ENCODE data around the gene SPPL3. TPM values are rescaled to one million over a fixed set of nuclear protein-coding genes. Genes with fewer than 3 reads are reported as not detected.
A peak's percentile ranks its signal among the peaks of the same experiment; 100 is the strongest.
"Not testable (repeated sequence)": the region's sequence is repeated elsewhere in the genome, so short reads cannot be mapped to it uniquely, and the experiment has no call there.

SPPL3 gene, protein sequence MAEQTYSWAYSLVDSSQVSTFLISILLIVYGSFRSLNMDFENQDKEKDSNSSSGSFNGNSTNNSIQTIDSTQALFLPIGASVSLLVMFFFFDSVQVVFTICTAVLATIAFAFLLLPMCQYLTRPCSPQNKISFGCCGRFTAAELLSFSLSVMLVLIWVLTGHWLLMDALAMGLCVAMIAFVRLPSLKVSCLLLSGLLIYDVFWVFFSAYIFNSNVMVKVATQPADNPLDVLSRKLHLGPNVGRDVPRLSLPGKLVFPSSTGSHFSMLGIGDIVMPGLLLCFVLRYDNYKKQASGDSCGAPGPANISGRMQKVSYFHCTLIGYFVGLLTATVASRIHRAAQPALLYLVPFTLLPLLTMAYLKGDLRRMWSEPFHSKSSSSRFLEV
- 10 to 100 TPM; 43.5 to 45.7 TPM for total RNA-seq

GRCh38 chr12:120904197-120904773, at the start of gene SPPL3:
Gene SPPL3 (minus strand): TSS chr12:120904358. CDS start chr12:120903867, 491 bp downstream.
- peak; percentile 95 for DNase-seq
- peaks cover 31% of the 10 kb centered on the region for H3K4me1 Mint-ChIP-seq (ENCODE audit: low read depth)
- peak within 1 kb of the TSS; percentile 96 for H3K27ac Mint-ChIP-seq
- H3K27me3 Mint-ChIP-seq (ENCODE audit: low read depth), result no peaks in the 10 kb centered on the region
- no peaks in the 10 kb centered on the region for H3K9me3 Mint-ChIP-seq
- peaks cover 1 to 11% of the 10 kb centered on the region in 2 donors for H3K36me3 Mint-ChIP-seq (ENCODE audit: insufficient read depth in 2 of 2)
- H3K4me3 Mint-ChIP-seq, result peak within 1 kb of the TSS; percentile 95 to 100
- peak; percentile 85 for ATAC-seq (replicated peaks in 1 of 2)

DNA sequence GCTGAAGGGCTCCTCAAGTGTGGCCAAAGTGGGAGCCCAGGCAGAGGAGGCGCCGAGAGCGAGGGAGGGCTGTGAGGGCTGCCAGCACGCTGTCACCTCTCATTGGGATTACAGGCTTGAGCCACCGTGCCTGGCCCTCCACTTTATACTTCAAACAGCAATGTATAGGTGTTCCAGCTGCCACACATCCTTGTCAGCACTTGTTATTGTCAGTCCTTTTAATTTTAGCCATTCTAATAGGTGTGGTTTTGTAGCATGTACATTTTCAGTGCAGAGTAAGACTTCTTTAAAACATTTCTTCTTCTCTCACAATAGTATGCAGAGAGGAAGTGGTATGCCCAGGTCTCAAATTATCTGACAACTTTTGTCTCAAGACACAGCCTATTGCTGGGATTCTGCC, 46.6 kb upstream of the SPPL3 start:
- ATAC-seq (replicated peaks in 1 of 2) (no peak), DNase-seq (no peak)
- peaks cover 2% of the 10 kb centered on the region for H3K4me1 Mint-ChIP-seq (ENCODE audit: low read depth)
- no peak overlapping the region for H3K27ac Mint-ChIP-seq
- H3K9me3 Mint-ChIP-seq, result no peaks in the 10 kb centered on the region
- H3K4me3 Mint-ChIP-seq, result no peak overlapping the region
- H3K27me3 Mint-ChIP-seq (ENCODE audit: low read depth), result no peaks in the 10 kb centered on the region
- no peaks in the 10 kb centered on the region for H3K36me3 Mint-ChIP-seq (ENCODE audit: insufficient read depth in 2 of 2)

- H3K4me3 Mint-ChIP-seq; ATAC-seq (replicated peaks in 1 of 2); H3K9me3 Mint-ChIP-seq; DNase-seq; H3K27ac Mint-ChIP-seq; H3K36me3 Mint-ChIP-seq (ENCODE audit: insufficient read depth in 2 of 2); H3K4me1 Mint-ChIP-seq (ENCODE audit: low read depth); H3K27me3 Mint-ChIP-seq (ENCODE audit: low read depth): not testable (repeated sequence)
These were observed 46.2 kb upstream of the SPPL3 start for GRCh38 chr12:120950260-120950799.

- not testable (repeated sequence) for H3K27me3 Mint-ChIP-seq (ENCODE audit: low read depth); ATAC-seq (replicated peaks in 1 of 2); DNase-seq; H3K36me3 Mint-ChIP-seq (ENCODE audit: insufficient read depth in 2 of 2); H3K27ac Mint-ChIP-seq; H3K9me3 Mint-ChIP-seq
- Mint-ChIP-seq H3K4me3 (peak overlapping the region in 1 of 2 donors; percentile 20), H3K4me1 (ENCODE audit: low read depth) (peaks cover 14% of the 10 kb centered on the region)
These were observed 41.4 kb upstream of the SPPL3 start for GRCh38 chr12:120945516-120945915.

DNA sequence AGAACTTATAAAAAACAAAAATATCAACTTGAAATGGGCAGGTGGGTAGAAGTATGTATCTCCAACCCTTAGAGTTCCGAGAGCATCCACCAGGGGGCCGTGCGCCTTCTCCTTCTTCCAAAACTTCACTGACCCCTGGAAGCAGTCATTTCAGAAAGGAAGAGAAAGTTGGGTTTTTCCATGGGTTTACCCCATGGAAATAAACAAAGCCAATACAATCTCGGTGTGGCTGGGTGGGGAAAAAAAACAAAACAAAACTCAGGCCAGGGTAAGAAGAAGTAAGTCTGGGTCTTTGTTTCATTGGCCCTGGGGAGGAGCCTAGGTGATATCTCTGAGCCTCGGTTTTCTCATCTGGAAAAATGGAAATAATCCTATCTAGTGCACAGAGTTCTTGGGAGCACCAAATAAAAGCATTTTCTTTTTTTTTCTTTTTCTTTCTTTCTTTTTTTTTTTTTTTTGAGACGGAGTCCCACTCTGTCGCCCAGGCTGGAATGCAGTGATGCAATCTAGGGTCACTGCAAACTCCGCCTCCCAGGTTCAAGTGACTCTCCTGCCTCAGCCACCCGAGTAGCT, 40.6 kb upstream of the SPPL3 start:
- peaks cover 0 to 1% of the 10 kb centered on the region in 2 donors for H3K36me3 Mint-ChIP-seq (ENCODE audit: insufficient read depth in 2 of 2)
- H3K4me1 Mint-ChIP-seq (ENCODE audit: low read depth), result peaks cover 14% of the 10 kb centered on the region
- ATAC-seq (replicated peaks in 1 of 2), result peak; percentile 76 to 83
- DNase-seq, result peak; percentile 75 to 76
- H3K9me3 Mint-ChIP-seq, result no peaks in the 10 kb centered on the region
- H3K4me3 Mint-ChIP-seq, result peak overlapping the region; percentile 6 to 52
- no peak overlapping the region for H3K27ac Mint-ChIP-seq
- no peaks in the 10 kb centered on the region for H3K27me3 Mint-ChIP-seq (ENCODE audit: low read depth)

- no peak for DNase-seq
- no peak overlapping the region for H3K4me3 Mint-ChIP-seq
- peaks cover 6% of the 10 kb centered on the region for H3K27me3 Mint-ChIP-seq (ENCODE audit: low read depth)
- peaks cover 14% of the 10 kb centered on the region for H3K4me1 Mint-ChIP-seq (ENCODE audit: low read depth)
- ATAC-seq (replicated peaks in 1 of 2), result no peak
- H3K9me3 Mint-ChIP-seq, result no peaks in the 10 kb centered on the region
- no peak overlapping the region for H3K27ac Mint-ChIP-seq
- peaks cover 0 to 1% of the 10 kb centered on the region in 2 donors for H3K36me3 Mint-ChIP-seq (ENCODE audit: insufficient read depth in 2 of 2)
These were observed 39.3 kb upstream of the SPPL3 start for GRCh38 chr12:120943482-120943881.

- Mint-ChIP-seq H3K4me1 (ENCODE audit: low read depth) (peaks cover 14% of the 10 kb centered on the region), H3K36me3 (ENCODE audit: insufficient read depth in 2 of 2) (peaks cover 0 to 1% of the 10 kb centered on the region in 2 donors), H3K4me3 (no peak overlapping the region), H3K27me3 (ENCODE audit: low read depth) (peaks cover 14% of the 10 kb centered on the region), H3K9me3 (no peaks in the 10 kb centered on the region), H3K27ac (no peak overlapping the region)
- DNase-seq, result no peak
- ATAC-seq (replicated peaks in 1 of 2), result no peak
These were observed 37.8 kb upstream of the SPPL3 start for GRCh38 chr12:120941846-120942405.

DNA sequence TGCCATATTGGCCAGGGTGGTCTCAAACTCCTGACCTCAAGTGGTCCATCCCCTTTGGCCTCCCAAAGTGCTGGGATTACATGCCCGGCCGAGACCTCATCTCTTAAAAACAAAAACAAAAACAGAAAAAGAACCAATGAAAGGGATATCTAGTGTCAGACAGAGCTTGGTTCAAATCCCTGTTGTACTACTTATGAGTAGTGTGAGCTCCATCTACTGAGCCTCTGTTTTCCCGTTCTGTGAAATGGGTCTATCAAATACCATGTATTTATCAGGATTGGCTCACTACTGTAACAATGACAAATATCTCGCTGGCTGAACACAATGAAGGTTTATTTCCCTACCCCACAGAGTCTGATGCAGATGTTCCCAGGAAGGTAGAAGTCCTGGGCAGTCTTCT, 37.3 kb upstream of the SPPL3 start:
- H3K4me1 Mint-ChIP-seq (ENCODE audit: low read depth), result peaks cover 14% of the 10 kb centered on the region
- no peaks in the 10 kb centered on the region for H3K9me3 Mint-ChIP-seq
- DNase-seq (no peak), ATAC-seq (replicated peaks in 1 of 2) (no peak)
- H3K4me3 Mint-ChIP-seq, result no peak overlapping the region
- H3K27ac Mint-ChIP-seq, result no peak overlapping the region
- H3K36me3 Mint-ChIP-seq (ENCODE audit: insufficient read depth in 2 of 2), result peaks cover 0 to 1% of the 10 kb centered on the region in 2 donors
- H3K27me3 Mint-ChIP-seq (ENCODE audit: low read depth), result peaks cover 14% of the 10 kb centered on the region

DNA sequence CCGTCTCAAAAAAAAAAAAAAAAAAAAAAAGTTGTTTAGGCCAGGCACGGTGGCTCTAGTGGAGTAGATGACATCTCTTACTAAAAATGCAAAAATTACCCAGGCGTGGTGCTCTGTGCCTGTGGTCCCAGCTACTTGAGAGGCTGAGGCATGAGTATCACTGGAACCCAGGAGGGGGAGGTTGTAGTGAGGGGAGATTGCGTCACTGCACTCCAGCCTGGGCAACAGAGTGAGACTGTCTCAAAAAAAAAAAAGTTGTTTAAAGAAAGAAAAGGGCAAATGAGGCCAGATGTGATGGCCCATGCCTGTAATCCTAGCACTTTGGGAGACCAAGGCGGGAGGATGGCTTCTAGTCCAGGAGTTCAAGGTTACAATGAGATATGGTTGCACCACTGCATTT, 36.6 kb upstream of the SPPL3 start:
- no peak overlapping the region for H3K4me3 Mint-ChIP-seq
- DNase-seq (no peak), ATAC-seq (replicated peaks in 1 of 2) (no peak)
- no peak overlapping the region for H3K27ac Mint-ChIP-seq
- H3K27me3 Mint-ChIP-seq (ENCODE audit: low read depth), result peaks cover 14% of the 10 kb centered on the region
- peaks cover 0 to 1% of the 10 kb centered on the region in 2 donors for H3K36me3 Mint-ChIP-seq (ENCODE audit: insufficient read depth in 2 of 2)
- H3K9me3 Mint-ChIP-seq, result no peaks in the 10 kb centered on the region
- peaks cover 13% of the 10 kb centered on the region for H3K4me1 Mint-ChIP-seq (ENCODE audit: low read depth)

GRCh38 chr12:120940006-120940405, 35.8 kb upstream of the SPPL3 start:
- no peak overlapping the region for H3K27ac Mint-ChIP-seq
- ATAC-seq (replicated peaks in 1 of 2), result no peak
- peaks cover 6% of the 10 kb centered on the region for H3K4me1 Mint-ChIP-seq (ENCODE audit: low read depth)
- peaks cover 14% of the 10 kb centered on the region for H3K27me3 Mint-ChIP-seq (ENCODE audit: low read depth)
- no peaks in the 10 kb centered on the region for H3K9me3 Mint-ChIP-seq
- DNase-seq, result no peak
- H3K36me3 Mint-ChIP-seq (ENCODE audit: insufficient read depth in 2 of 2), result no peaks in the 10 kb centered on the region
- H3K4me3 Mint-ChIP-seq, result no peak overlapping the region

DNA sequence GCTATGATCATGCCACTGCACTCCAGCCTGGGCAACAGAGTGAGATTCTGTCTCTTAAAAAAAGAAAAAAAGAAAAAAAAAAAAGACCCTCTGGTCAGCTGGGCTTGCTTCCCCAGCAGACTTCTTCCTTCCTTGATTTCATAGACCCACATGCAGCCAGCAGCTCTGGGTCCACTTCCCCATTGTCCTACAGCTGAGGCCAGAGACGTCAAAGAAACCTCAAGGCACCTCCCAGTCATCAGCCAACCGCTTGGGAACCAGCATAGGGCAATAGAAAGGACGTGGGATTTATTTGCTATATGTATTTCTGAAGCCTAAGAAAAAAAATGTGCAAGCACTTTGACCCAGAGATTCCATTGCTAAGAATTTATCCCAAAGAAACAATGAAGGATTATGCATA, 35.4 kb upstream of the SPPL3 start:
- H3K27me3 Mint-ChIP-seq (ENCODE audit: low read depth), result peaks cover 14% of the 10 kb centered on the region
- ATAC-seq (replicated peaks in 1 of 2) (no peak), DNase-seq (no peak)
- no peaks in the 10 kb centered on the region for H3K36me3 Mint-ChIP-seq (ENCODE audit: insufficient read depth in 2 of 2)
- H3K9me3 Mint-ChIP-seq, result no peaks in the 10 kb centered on the region
- no peak overlapping the region for H3K27ac Mint-ChIP-seq
- H3K4me1 Mint-ChIP-seq (ENCODE audit: low read depth), result peaks cover 3% of the 10 kb centered on the region
- H3K4me3 Mint-ChIP-seq, result no peak overlapping the region

- H3K36me3 Mint-ChIP-seq (ENCODE audit: insufficient read depth in 2 of 2), result no peaks in the 10 kb centered on the region
- no peak for DNase-seq
- H3K27ac Mint-ChIP-seq, result no peak overlapping the region
- peaks cover 14% of the 10 kb centered on the region for H3K27me3 Mint-ChIP-seq (ENCODE audit: low read depth)
- no peak for ATAC-seq (replicated peaks in 1 of 2)
- H3K4me1 Mint-ChIP-seq (ENCODE audit: low read depth), result no peaks in the 10 kb centered on the region
- no peak overlapping the region for H3K4me3 Mint-ChIP-seq
- H3K9me3 Mint-ChIP-seq, result no peaks in the 10 kb centered on the region
These were observed 34.3 kb upstream of the SPPL3 start for GRCh38 chr12:120938496-120938895.

DNA sequence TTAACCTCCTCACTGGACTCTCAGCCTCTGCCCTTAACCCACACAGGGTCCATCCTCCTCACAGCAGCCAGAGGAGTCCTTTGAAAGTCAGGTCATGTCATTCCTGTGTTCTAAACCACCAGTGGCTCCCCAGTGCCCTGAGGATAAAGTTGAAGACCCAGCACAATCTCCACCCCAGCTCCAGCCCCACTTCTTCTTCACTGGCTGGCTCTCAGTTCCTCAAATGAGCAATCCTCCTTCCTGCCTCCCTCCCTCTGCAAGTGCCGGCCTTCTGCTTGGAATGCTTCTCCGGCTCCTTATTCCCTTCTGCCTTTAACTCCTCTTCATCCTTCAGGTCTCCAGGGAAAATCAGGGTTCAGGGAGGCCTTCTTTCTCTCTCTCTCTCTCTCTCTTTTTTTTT, 32.0 kb upstream of the SPPL3 start:
- no peak for ATAC-seq (replicated peaks in 1 of 2)
- Mint-ChIP-seq H3K4me1 (ENCODE audit: low read depth) (no peaks in the 10 kb centered on the region), H3K9me3 (no peaks in the 10 kb centered on the region), H3K27ac (no peak overlapping the region), H3K4me3 (no peak overlapping the region), H3K36me3 (ENCODE audit: insufficient read depth in 2 of 2) (no peaks in the 10 kb centered on the region), H3K27me3 (ENCODE audit: low read depth) (peaks cover 19% of the 10 kb centered on the region)
- no peak for DNase-seq

All from activated T-cell treated with anti-CD3 and anti-CD28 coated beads, Interleukin-2, amount 50 U/mL, for 72 hours (primary cell).